GM18868 (cell line): Measurements from ENCODE around the gene PTCD3.

Experiments used
- ATAC-seq: cut with Tn5 transposase; IDR thresholded peaks from one replicate; pipeline ENCODE4 v1.9.1; 2021; ENCODE audit warnings: mild to moderate bottlenecking, moderate library complexity; ENCODE audit not compliant: unreplicated experiment

PTCD3 gene

DNA sequence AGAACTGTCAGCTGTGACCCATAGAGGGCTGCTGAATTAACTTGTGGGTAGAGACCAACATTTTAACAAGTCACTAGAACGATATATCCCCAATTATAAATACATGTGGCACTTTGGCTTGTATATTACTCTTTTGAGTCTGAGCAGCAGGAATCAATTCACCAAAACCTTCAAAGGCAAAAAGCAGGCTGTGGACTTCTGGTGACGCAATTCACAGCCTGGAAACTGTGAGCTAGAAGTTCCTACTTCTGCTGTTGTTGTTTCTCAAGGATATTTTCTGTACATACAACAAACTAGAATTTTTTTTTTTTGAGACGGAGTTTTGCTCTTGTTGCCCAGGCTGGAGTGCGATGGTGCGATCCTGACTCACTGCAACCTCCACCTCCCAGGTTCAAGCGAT lies 37.3 kb downstream of the PTCD3 start:
- no peak for ATAC-seq

DNA sequence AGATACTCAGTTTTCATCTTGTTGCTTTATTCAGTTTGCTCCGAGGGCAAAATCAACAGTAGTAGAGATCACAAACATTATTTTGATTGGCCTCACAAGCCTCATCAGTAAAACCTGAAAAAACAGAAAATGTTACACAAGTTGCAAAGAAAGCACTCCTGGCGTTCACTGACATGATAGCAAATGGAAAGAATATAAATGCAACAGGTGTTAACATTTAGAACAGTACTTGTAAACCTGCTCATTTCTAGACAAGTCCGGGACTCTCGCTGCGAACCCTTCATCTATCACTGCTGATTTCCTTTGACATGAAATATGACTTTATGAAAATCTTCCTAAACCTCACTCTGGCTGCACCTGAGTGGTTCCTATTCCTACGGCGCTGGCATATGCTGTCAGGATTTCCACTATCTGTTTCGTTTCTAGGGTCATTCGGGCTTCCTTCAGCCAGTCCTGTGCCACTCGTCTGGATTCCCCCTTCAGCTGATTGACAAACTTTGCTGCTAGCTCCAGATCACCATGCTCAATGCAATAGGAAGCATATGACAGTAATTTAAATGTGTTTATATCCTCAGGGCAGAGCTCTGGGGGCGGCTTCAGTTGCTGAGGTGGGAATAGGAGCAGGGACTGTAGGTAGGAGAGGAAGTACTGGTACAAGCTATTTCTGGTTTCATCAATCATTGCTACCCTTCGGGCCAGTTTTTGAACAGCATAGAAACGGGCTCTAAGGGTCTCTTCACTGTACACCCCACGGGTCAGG lies 38.1 kb downstream of the PTCD3 start:
- no peak for ATAC-seq

DNA sequence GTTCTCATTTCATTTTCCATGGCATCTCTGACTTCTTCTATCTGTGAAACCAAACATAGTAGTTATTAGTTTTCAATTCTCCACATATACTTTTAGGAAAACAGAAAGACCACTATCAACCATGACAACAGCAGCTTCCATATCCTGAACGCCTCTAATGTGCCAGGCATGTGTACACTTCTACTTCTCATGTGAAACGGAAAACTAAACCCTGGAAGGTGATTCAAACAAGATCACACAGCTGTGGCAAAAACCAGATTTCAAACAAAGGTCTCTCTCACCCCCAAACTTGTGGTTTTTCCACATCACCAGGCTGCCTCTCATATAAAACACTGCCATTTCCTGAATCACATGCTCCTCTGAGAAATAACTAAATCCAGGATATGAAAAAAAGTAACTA lies 41.8 kb downstream of the PTCD3 start:
- no peak for ATAC-seq

DNA sequence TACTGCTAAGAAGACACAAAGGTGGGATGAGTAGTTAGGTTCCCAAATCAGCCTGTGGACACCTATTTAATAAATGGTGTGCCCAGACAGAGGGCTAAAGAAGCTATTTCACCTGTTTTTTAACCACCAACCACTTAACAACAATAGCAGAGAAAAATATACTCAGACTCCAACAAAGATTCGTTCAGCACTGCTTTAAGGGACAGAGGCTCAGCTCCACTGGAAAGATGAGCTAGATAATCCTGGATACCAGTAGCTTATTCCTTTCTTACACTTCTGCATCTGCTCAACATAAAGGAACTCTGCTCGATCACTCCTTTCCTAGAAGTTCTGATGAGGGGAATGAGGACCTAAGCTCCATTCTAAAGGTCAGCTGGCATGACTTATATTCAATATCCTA lies 44.5 kb downstream of the PTCD3 start:
- no peak for ATAC-seq

DNA sequence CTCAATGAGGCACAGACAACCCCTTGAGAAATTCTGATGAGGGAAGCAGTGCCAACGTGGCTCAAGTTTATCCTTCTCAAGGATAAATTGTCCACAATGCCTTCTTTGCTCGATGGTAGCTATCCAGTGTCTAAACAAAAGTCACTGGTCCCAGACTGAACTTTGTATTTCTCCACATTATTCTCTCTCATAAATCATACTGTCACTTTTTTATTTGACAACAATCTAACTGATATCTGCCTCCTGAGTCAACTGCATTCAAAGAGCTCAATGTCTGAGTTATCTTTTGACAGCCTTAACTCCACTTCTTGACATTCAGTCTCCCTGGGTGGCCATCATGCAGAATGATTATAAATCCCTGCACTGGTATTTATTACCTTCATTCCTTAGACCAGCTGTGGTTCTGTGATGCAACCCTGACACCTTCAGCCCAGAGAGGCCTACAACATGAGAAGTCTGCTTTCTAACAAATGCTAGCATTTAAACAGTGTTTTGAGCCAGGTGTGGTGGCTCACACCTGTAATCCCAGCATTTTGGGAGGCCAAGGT lies 51.0 kb downstream of the PTCD3 start:
- no peak for ATAC-seq

DNA sequence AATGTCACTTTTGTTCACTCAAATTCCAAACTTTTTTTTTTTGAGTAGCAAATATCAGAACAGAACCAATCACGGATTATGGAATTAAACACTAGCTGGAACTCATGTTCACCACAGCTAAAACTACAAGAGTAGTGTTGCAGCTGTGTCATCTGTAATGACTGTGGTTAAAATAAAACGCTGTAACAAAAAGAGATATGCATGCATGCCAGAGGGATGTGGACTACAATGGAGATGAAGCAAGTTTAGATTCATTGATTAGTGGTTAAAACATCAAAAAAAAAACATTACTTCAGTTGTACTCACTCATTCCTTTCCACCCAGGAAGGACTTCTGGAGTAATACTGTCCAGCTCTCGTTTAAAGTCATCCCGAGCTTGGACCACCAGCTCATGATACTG lies 52.3 kb downstream of the PTCD3 start:
- ATAC-seq: no peak

DNA sequence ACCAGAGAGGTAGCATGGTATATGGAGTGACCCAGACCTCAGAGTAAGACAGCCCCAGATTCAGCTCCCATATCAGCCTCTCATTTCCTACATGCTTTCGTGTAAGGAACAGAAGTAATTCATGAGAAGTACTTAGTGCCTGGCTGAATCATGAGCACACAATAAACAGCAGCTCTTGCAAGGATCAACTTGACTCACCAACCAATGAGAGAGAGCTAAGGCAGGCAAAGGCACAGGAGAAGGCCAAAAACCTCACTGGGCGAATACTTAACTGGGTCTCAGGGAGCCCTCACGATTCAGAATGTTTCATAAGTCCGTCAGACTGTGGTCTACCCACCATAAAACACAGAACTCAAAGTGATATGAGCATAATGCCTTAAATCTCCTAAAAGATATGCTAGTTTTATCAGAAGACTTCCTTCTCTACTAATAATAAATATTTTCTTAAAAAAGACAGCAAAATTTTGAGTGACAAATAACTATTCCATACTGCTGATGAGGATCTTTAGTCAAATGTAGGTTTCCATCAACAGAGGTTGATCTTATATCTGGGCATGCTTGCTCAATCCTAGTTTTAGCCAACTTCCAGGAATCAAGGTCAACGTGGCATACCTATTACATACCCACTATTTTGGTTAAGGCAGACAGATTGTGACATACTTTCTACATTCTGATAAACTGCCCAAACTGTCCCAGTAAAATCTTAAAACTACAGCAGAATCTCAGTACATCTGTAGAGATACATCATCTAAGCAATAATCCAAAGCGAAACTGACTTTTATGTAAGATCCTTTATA lies 54.3 kb downstream of the PTCD3 start:
- no peak for ATAC-seq

DNA sequence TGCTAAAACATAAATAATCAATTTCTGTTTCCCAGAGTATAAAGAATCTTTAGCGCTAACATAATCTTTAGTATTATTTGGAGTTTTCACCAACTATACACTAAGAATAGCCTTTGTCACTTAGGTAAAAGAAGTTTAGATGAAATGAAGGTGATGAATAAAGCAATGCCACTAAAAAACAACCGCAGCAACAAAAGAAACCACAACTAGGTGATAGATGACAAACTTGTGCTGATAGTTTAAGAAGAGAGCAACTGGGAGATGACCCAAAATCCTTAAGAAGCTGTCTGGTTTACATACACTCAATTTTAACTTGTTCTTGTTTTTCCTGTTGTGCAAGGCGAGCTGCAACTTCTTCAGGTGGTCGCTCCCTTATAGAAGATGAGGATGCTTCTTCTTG lies 64.4 kb downstream of the PTCD3 start:
- no peak for ATAC-seq

DNA sequence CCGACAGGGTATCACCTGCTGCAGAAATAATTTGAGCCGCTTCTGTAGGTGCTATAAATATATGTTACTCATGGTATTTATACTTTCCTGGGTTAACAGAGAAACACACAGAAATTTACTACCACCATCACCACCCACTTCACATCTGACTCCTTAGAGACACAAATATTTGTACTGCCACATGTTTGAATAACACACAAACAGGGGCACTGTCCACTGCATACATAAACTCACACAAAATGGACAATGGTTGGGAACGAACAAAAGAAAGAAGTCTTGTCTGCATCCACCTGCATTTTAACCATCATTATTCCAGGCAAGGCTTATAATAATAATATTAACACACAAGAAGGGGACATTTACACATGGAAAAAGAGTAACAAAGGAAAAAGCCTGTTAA lies 65.3 kb downstream of the PTCD3 start:
- no peak for ATAC-seq

DNA sequence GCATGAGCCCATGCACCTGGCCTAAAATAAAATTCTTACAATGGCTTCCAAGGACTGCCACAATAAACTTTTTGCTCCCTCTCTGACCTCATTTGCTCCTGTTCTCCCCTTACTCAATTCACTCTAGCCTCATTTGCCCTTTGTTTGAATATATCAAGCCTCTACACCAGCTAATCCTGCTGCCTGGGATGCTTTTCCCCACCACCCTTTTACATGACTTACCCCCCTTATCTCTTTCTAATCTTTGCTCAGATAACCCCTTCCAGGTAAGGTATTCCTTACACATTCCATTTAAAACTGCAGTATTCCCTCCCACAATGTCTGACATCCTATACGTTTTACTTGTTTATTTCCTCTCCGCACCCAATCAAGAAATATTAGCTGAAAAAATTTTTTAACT lies 66.6 kb downstream of the PTCD3 start:
- ATAC-seq: no peak

DNA sequence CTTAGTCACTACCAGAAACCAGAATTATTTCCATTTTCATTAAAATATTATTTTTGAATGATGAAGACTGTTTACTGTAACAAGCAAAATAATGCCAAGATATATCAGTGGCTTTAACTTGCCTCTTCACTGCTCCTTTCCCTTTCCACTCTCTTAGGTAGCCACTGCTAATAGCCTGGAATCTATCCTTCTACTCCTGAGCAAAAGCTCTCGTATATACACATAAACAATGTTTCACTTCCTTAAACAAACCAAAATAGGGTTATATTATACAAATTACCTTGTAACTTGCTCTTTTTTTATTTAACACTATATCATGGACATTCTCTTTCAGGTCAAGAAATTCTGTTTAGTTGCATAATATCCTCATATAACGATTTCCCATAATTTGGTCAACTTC lies 68.4 kb downstream of the PTCD3 start:
- no peak for ATAC-seq

DNA sequence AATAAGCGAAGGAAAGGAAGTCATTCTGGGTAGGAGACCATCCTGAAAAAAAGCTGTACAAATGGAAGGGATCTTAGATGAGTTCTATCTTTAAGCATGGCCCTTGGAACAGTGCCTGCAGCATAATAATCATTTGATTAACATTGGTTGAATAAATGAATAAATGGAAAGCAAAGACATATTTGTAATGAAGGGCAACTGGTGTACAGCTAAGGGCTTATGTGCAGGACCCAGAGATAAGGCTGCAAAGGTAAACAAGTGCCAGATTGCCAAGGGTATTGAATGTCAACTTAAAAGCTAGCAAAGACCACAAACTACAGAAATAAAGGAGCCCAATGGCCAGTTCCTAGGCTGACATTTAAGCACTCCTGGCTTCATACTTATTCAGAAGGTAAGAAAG lies 69.8 kb downstream of the PTCD3 start:
- ATAC-seq: no peak

DNA sequence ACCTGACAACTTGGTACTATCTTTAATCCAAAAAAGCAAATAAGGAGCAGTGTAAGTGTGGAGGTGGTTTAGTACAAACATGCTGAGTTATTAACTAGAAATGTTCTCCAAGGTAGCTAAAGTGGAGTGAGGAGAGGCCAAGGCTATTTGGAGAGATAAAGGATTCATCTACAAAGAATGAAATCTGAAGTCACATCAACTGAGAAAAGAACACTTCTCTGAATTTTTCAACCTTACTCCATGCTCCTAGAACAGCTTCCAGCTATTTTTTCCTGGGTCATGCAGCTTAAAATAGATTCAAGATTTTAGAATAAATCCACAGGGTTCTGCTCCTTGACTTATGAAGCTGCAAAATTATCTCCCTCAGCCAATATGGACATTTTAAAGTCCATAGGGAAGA lies 70.6 kb downstream of the PTCD3 start:
- ATAC-seq: no peak

DNA sequence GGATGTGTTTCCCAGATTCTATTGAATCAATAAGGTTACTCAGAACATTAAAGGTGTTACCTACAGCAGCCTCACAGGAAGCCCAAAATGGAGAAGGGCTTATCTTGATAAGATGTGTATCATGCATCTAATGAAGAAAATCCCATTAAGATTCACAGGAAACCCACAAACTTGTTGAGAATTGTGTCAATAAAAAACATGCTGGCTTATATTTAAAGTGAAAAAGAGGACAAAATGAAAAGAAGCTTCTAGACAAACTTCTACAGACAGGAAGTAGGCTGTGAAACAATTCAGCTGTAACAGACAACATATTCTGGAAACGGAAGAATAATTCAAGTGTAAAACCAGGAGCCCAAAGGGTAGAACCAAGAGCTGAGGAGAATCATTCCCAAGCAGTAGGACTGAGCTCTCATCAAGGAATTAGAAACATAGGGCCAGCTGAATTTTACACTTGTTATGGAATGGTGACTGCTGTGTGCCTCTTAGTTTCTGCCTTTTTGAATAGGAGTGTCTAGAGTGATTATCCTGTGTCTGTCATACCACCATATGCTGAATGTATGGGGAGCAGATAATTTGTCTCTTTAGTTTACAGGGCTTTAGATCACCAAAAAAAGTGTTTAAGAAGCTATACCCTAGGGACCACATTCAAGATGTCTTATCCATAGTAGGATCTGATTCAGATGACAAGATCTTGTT lies 79.6 kb downstream of the PTCD3 start:
- ATAC-seq: no peak

DNA sequence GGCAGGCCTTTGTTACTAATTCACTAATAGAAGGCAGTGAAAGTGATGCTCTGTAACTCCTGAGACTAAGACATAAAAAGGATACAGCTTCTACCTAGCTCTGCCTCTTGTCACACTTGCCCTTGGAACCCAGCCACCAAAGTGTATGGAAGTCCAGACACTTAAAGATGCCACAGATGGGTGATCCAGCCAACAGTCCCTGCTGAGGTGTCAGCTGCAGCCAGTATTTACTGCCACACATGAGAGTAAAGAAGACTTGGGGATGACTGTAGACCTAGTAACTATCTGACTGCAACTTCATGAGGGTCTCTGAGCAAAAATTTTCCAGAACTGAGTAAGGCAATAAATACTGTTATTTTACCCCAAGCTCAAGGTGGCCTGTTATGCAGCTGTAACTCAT lies 80.4 kb downstream of the PTCD3 start:
- no peak for ATAC-seq

DNA sequence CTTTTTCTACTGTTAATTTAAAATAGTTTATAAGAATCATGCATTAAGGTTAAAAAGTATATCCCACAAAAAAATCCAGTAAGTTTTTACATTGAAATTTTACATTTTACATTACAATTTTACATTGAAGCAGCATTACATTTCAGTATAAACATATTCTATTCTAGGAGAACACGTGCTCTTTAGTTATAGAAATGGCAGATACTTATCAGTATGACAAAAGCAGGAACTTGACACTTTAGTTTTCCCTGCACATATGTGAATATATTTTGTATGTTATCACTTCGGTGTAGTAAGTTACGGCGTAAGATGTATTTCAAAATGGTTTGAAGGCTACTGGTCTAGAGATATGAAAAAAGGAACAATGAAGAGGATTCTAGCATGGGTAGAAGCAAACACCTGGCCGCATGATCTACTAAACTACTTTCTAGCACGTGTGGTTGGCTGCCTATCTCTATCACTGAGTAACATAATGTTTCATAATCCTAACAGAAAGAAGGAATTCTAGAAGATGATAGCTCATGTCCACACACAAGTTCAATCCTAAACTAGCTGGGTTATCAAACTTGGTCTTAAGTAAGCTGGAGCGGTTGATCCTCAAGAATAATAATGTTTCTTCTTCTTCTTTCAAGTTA lies 83.9 kb downstream of the PTCD3 start:
- ATAC-seq: no peak
